Stimulated activated CD4-positive, alpha-beta T cell treated with anti-CD3 and anti-CD28 coated beads, Interleukin-1b, Interleukin-23, amount 100 ng/mL, for 1 hour (primary cell): Measurements from ENCODE around the gene GJB3.
"Not testable (repeated sequence)": the region's sequence is repeated elsewhere in the genome, so short reads cannot be mapped to it uniquely, and the experiment has no call there.

Source experiments
- DNase-seq, 2 donors: peaks; one replicate each; pipeline ENCODE4 v3.0.0-alpha.2; 2020; ENCODE audit warnings: low read depth in 2 of 2

The GJB3 gene

GRCh38 chr1:34781071-34781843 is at the start of gene GJB3:
Gene GJB3, plus strand, starts transcription at chr1:34781214. Its CDS starts 3,549 bp downstream, at chr1:34784763.
- no peak for DNase-seq

DNA sequence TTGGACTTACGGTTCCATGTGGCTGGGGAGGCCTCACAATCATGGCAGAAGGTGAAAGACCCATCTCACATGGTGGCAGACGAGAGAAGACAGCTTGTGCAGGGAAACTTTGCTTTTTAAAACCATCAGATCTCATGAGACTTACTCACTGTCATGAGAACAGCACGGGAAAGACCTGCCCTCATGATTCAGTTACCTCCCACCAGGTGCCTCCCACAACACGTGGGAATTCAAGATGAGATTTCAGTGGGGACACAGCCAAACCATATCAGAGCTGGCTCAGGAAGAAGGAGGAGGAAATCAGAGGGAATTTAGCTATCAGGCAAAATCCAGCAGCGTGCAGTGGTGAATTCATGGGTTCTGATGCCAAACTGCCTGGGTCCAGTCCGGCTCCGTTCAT is 48.2 kb upstream of the GJB3 start:
- not testable (repeated sequence) for DNase-seq

- DNase-seq, result no peak
Measured at GRCh38 chr1:34736692-34737091, 44.3 kb upstream of the GJB3 start.

- not testable (repeated sequence) for DNase-seq
Measured at GRCh38 chr1:34737236-34737635, 43.8 kb upstream of the GJB3 start.

GRCh38 chr1:34739613-34740012 is 41.4 kb upstream of the GJB3 start:
- no peak for DNase-seq

- no peak for DNase-seq
Measured at GRCh38 chr1:34740161-34740868, 40.7 kb upstream of the GJB3 start.

GRCh38 chr1:34742667-34743270 is 38.2 kb upstream of the GJB3 start:
- peak; percentile 46 to 71 for DNase-seq

DNA sequence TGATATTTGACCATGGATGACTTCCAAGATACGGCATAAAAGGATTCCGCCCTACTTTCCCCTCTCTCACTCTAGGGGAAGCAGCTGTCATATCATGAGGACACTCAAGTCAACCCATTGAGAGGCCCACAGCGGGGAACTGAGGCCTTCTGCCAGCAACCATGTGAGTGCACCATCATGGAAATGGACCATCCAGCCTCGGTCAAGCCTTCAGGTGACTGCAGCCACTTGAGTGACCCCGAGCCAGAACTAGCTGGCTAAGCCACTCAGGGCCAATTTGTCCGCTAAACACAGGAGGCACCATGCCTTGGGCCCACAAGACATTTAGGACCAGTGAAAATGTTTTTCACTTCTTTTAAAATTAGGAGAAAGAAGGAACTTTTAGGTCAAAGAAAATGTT is 37.2 kb upstream of the GJB3 start:
- no peak for DNase-seq

DNA sequence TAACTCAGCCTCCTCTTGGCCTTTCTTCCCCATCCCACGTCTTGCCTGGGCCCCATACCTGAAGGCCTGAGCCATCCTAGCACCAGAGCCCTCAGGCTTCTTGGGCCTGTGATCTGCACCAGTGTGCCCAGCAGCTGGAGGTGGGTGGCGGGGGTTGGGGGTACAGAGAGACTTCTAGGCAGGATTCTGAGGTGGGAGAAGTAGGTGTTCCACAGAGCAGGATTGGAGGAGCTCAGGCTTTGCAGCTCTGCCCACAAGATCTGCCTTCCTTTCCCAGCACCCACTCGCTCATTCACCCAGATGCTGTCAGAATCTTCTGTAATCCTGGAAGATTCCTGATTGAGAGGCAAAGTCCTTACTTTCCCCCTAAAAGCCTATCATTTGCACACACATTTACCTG is 36.2 kb upstream of the GJB3 start:
- DNase-seq, result no peak

- no peak for DNase-seq
Measured at GRCh38 chr1:34745666-34746065, 35.3 kb upstream of the GJB3 start.

DNA sequence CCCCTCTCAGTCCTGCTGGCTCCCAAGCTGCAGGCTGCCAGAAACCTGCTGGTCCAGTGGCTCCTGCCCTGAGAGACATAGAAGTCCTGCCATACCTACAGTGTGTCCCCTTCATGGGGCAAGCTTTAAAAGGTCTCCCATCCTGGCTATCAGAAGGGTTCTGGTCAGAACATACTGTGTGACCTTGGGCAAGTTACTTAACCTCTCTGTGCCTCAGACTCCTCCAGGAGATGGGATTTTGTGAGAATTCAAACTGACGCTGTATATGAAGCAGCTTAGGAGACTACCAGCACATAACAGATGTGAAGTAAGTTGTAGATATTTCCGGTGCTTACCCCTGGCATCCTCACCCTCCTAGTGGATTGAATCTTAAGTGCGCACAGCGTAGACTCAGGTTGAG is 34.9 kb upstream of the GJB3 start:
- DNase-seq, result no peak

- DNase-seq, result no peak
Measured at GRCh38 chr1:34746785-34747637, 34.0 kb upstream of the GJB3 start.

GRCh38 chr1:34747638-34747941 is 33.4 kb upstream of the GJB3 start:
- DNase-seq, result no peak

GRCh38 chr1:34749992-34750391 is 31.0 kb upstream of the GJB3 start:
- no peak for DNase-seq

GRCh38 chr1:34750610-34751009 is 30.4 kb upstream of the GJB3 start:
- DNase-seq, result no peak

DNA sequence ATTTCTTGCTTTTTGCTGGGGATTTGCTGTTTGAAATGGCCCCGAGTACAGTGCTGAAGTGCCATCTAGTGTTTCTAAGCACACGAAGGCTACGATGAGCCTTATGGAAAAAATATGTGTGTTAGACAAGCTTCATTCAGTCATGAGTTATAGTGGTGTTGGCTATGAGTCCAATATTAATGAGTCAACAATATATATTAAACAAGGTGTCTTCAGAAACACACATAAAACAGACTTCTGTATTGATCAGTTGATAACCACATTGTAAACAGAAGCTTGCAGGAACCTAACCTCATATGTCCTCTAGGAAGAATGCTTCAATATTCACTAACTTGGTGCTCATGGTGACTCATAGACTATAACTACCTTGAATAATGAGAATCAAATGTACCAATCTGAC is 27.9 kb upstream of the GJB3 start:
- DNase-seq, result no peak

DNA sequence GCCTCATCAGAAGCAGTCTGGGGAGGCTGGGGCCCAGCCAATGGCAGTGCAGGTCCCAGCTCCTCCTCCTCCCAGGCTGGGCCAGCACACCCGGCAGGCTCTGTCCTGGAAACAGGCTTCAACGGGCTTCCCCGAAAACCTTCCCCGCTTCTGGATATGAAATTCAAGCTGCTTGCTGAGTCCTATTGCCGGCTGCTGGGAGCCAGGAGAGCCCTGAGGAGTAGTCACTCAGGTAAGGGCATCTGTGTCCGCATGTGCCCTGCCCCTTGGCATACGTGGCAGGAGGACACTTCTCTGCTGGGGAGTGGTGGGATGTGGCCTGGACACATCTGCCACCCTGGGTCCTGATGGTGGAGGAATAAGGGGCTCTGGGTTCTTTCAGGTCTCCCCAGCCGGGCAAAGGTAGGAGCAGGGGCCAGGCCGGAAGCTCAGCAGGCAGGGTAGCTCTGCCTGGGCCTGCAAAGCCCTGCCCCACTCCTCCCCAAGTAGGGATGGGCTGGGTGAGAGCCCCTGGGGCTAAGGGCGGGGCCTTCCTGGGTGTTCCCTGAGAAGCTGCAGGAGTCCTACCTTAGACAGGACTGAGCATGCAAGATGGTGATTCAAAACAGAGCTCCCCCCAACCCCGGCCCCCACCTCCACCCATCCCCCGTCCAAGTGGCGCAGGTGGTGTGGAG is 25.9 kb upstream of the GJB3 start, which contains the start of gene GJB5:
Gene GJB5, plus strand, starts transcription at position 84 of the 674 bp plus-strand sequence. CDS start 2,284 bp downstream, outside the sequence.
- no peak for DNase-seq

DNA sequence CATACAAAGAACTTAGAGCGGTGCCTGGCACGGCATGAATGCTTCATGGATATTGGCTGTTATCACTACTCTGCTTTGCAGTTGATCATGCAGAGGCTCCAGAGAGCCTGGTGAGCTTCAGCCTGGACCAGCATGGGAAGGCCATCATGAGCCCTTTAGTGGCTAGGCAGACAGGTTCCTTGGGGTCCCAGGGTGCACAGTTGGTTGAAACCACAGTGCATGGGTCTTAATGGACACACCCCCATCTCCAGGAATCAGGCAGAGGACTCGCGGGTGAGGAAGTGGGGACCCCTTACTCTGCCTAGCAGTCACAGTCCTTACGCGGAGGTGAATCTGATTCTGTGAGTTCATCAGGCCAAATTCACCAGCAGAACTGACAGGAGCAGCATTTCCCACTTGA is 25.1 kb upstream of the GJB3 start:
- DNase-seq, result no peak

GRCh38 chr1:34757386-34757785 is 23.6 kb upstream of the GJB3 start:
- DNase-seq, result no peak

- DNase-seq, result no peak
Measured at GRCh38 chr1:34758751-34759150, 22.3 kb upstream of the GJB3 start.
